A549 (cell line): Measurements from ENCODE around the gene PDE4D.

ENCODE experiments used
- CTCF ChIP-seq: fragments of >200 bp; sonication (Bioruptor Twin); formaldehyde crosslinking; IDR thresholded peaks from 3 replicates; pipeline ENCODE4 v1.5.1; 2016
- HOXA7 ChIP-seq: fragments of 250-450 bp; sonication (Bioruptor Pico); IDR thresholded peaks from 2 replicates; pipeline ENCODE4 v1.5.0; 2020; ENCODE audit warnings: mild to moderate bottlenecking, moderate library complexity
- JUN ChIP-seq, 2 experiments: fragments of >200 bp; sonication (Bioruptor Twin); formaldehyde crosslinking; IDR thresholded peaks; 2 replicates in 1 of 2; 3 replicates in 1 of 2; pipeline ENCODE4 v1.6.1; 2016 to 2017
- NPAS2 ChIP-seq: fragments of 250-450 bp; sonication (Bioruptor Pico); IDR thresholded peaks from 2 replicates; pipeline ENCODE4 v1.8.0; 2022; ENCODE audit warnings: mild to moderate bottlenecking, moderate library complexity, borderline replicate concordance
- PHF8 ChIP-seq: fragments of 200-600 bp; sonication (generic); IDR thresholded peaks from 2 replicates; pipeline ENCODE4 v1.6.1; 2016; ENCODE audit warnings: low read depth, mild to moderate bottlenecking, antibody characterized with exemption, moderate library complexity, borderline replicate concordance
- POLR2A ChIP-seq: IDR thresholded peaks from 2 replicates; pipeline ENCODE4 v1.6.1; 2012; ENCODE audit warnings: mild to moderate bottlenecking, low read length
- RFX5 ChIP-seq: fragments of 450-650 bp; IDR thresholded peaks from 2 replicates; pipeline ENCODE4 v1.7.1; 2014; ENCODE audit warnings: antibody characterized with exemption, mild to moderate bottlenecking, moderate library complexity

DNA sequence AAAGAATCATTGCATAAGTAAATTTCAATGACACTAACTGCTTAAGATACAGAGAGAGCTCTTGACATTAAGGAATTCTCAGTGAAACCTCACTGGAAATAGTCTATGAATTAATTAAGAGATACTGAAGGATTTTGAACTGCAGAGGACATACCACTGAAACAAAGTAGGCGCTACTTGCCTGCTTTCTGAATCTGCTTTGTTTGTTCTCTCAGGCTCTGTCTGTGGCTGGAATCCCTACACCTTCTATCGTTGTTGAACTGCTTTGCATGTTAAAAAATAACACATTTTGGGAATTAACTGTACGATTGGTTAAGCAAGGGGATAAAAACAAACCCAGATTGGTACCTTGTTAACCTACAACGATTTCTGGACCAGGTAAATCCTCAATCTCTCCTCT, 435.2 kb downstream of the PDE4D start:
- TF ChIP-seq CTCF (no peak), HOXA7 (CRISPR knock-in tag) (no peak), PHF8 (no peak), NPAS2 (no peak), POLR2A (no peak), JUN (IDR thresholded peaks at IDR 0.05) (no peak), RFX5 (no peak)
